B cell (primary cell): Measurements from ENCODE around the gene ZFP36L1. TPM values are rescaled to one million over a fixed set of nuclear protein-coding genes. Genes with fewer than 3 reads are reported as not detected.

ENCODE experiments used
- ATAC-seq: fragments of 200-7000 bp; cut with Tn5 transposase; one replicate; pipeline ENCODE4 v1.10.0; 2021; ENCODE audit warnings: low read depth, mild to moderate bottlenecking, moderate number of reproducible peaks, moderate library complexity
- CTCF ChIA-PET: fragments of 350-600 bp; sonication (Branson Sonifier 250); formaldehyde crosslinking; loops from one replicate; lab custom pipeline; 2021; ENCODE audit warnings: antibody characterized with exemption, inconsistent platforms; lab: Charles Lee
- POLR2A ChIA-PET: fragments of 350-600 bp; sonication (Branson Sonifier 250); formaldehyde crosslinking; loops from one replicate; lab custom pipeline; 2021; ENCODE audit warnings: antibody characterized with exemption; lab: Charles Lee
- DNase-seq: peaks from one replicate; pipeline ENCODE4 v3.0.0; 2013
- H2AFZ ChIP-seq: 2 replicates; pipeline ENCODE4 v1.6.1; 2012; ENCODE audit warnings: mild to moderate bottlenecking, low read depth, low read length; ENCODE audit not compliant: insufficient read depth, poor library complexity, severe bottlenecking
- H3K27ac ChIP-seq, 2 donors: 1 replicate in 1 of 2; 2 replicates in 1 of 2; pipeline ENCODE4 v1.5.1; 2012 to 2013; ENCODE audit warnings: low read length in 2 of 2, mild to moderate bottlenecking in 2 of 2, moderate library complexity in 1 of 2
- H3K27me3 ChIP-seq, 4 experiments: fragments of 200-600 bp in 1 of 4; sonication (generic) in 1 of 4; replicated peaks in 1 of 4; 1 replicate in 2 of 4; 2 replicates in 2 of 4; pipeline versions ENCODE4 v1.6.1 to v1.7.0; 2013 to 2016; ENCODE audit warnings: low read length in 3 of 4, mild to moderate bottlenecking in 2 of 4, mixed read lengths in 1 of 4, moderate library complexity in 1 of 4; ENCODE audit not compliant: insufficient read depth in 4 of 4, control insufficient read depth in 3 of 4; ENCODE audit errors: control extremely low read depth in 1 of 4
- H3K36me3 ChIP-seq, 2 experiments: replicated peaks in 1 of 2; 1 replicate in 1 of 2; 2 replicates in 1 of 2; pipeline versions ENCODE4 v1.6.1 to v1.7.1; 2013; ENCODE audit warnings: low read length in 1 of 2; ENCODE audit not compliant: insufficient read depth in 2 of 2, control insufficient read depth in 1 of 2; ENCODE audit errors: control extremely low read depth in 1 of 2, extremely low read depth in 1 of 2
- H3K4me1 ChIP-seq, 2 donors: fragments of 200-600 bp in 1 of 2; sonication (generic) in 1 of 2; 1 replicate in 1 of 2; 2 replicates in 1 of 2; pipeline versions ENCODE4 v1.5.1 to v1.6.1; 2013 to 2017; ENCODE audit warnings: low read length in 2 of 2; ENCODE audit not compliant: control insufficient read depth in 2 of 2, insufficient read depth in 2 of 2
- H3K4me2 ChIP-seq: replicated peaks from 2 replicates; pipeline ENCODE3; 2012; ENCODE audit warnings: mild to moderate bottlenecking, low read depth, low read length; ENCODE audit not compliant: poor library complexity, severe bottlenecking
- H3K4me3 ChIP-seq, 5 experiments: fragments of 200-600 bp in 1 of 5; sonication (generic) in 1 of 5; 1 replicate in 3 of 5; 2 replicates in 2 of 5; pipeline versions ENCODE4 v1.5.1 to v1.7.0; 2011 to 2016; ENCODE audit warnings: low read length in 4 of 5, mild to moderate bottlenecking in 4 of 5, low read depth in 2 of 5, control low read depth in 1 of 5, moderate library complexity in 1 of 5; ENCODE audit not compliant: insufficient read depth in 1 of 5; ENCODE audit errors: control extremely low read depth in 1 of 5, extremely low read depth in 1 of 5
- H3K79me2 ChIP-seq: fragments of 200-600 bp; sonication (generic); one replicate; pipeline ENCODE4 v1.6.0; 2016; ENCODE audit warnings: low read length; ENCODE audit not compliant: control insufficient read depth, insufficient read depth
- H3K9ac ChIP-seq: fragments of 200-600 bp; sonication (generic); 2 replicates; pipeline ENCODE4 v1.6.1; 2017; ENCODE audit warnings: mild to moderate bottlenecking, low read length, moderate library complexity
- H3K9me3 ChIP-seq, 3 donors: one replicate each; pipeline versions ENCODE4 v1.6.1 to v1.7.1; 2013; ENCODE audit warnings: low read length in 2 of 3; ENCODE audit not compliant: control insufficient read depth in 2 of 3, insufficient read depth in 1 of 3; ENCODE audit errors: control extremely low read depth in 1 of 3
- H4K20me1 ChIP-seq: 2 replicates; pipeline ENCODE4 v1.6.0; 2012; ENCODE audit warnings: mild to moderate bottlenecking, low read length; ENCODE audit not compliant: insufficient read depth, control insufficient read depth, poor library complexity, severe bottlenecking
- H3K27ac Mint-ChIP-seq: one replicate; pipeline ENCODE4 v1.8.0; 2021; ENCODE audit warnings: mixed read lengths
- H3K27me3 Mint-ChIP-seq: one replicate; pipeline ENCODE4 v1.8.0; 2021; ENCODE audit warnings: mixed read lengths
- H3K4me1 Mint-ChIP-seq: one replicate; pipeline ENCODE4 v1.8.0; 2021; ENCODE audit warnings: mixed read lengths
- H3K4me3 Mint-ChIP-seq: one replicate; pipeline ENCODE4 v1.8.0; 2021; ENCODE audit warnings: mixed read lengths
- H3K9me3 Mint-ChIP-seq: one replicate; pipeline ENCODE4 v1.8.0; 2022; ENCODE audit warnings: mixed read lengths; ENCODE audit not compliant: insufficient read depth
- EZH2 ChIP-seq: IDR thresholded peaks from 2 replicates; pipeline ENCODE4 v1.6.1; 2012; ENCODE audit warnings: borderline replicate concordance, low read depth, mild to moderate bottlenecking, moderate library complexity, low read length; ENCODE audit not compliant: insufficient read depth, poor library complexity, severe bottlenecking
- WGBS: methylation state at CpG from one replicate; pipeline ENCODE4 v1.1.5; 2013; ENCODE audit warnings: missing lambda C conversion rate; ENCODE audit not compliant: insufficient coverage; 5-methylcytosine and 5-hydroxymethylcytosine counted together
- intact Hi-C: fragments of 100-400 bp; cut with micrococcal nuclease; formaldehyde crosslinking; loops from one replicate; pipeline ENCODE4 v1.10.0; 2022
- polyA plus RNA-seq: library from polyadenylated mRNA; depleted of rRNA; stranded (reverse); fragments of >200 nt; gene quantifications from 2 replicates; pipeline ENCODE4 v1.2.3, GENCODE V29; 2012
- total RNA-seq, 2 donors: library from RNA; stranded (reverse); fragments of 120-200 nt in 1 of 2; gene quantifications; 1 replicate in 1 of 2; 2 replicates in 1 of 2; pipeline versions ENCODE4 v1.2.3 to v1.2.4, GENCODE V29; 2013 to 2022
- TF ChIP-seq, protein P1 (sequence below): fragments of 200-600 bp; IDR thresholded peaks from one replicate; pipeline ENCODE4 v1.8.0; 2022; ENCODE audit warnings: antibody characterized with exemption, mild to moderate bottlenecking

The ZFP36L1 gene
- total and polyA plus RNA-seq, 2 donors (not counting 1 experiment from before 2014, with no cell fraction given), result 572 to 983 TPM

DNA sequence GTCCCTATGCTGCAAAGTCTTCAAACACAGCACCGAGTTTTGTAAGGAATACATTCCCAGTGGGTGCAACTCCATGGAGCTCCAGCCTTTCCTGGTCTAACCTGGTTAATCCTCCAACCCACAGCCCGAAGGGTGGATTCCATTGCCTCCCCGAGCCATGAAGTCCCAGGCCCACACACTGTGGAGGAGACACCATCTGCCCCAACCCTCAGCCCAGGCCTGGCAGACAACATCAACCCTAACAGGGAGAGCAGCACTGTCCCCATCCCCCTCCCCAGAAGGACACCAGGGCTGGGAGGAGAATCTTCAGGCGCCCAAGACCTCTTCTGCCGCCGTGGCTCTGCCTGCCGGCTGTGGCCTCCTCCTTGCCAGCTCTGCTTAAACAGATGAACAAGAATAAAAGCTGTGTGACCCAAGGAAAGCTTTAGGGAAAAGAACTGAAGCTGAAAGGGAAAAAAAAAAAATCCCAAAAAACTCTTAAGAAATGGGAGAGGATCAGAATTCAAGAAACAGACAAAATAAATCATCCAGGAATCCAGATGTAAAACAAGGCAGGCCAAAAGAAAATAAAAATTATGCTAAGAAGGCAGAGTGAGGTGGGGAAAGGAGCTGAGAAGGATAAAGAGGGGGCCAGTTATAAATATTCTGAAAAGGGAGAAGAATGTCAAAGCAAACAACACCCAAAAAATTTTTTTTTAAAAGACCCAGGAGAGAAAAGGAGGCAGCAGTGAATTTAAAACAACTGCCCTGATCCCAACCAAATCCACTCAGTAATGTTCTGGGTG lies 16.0 kb upstream of the ZFP36L1 start:
- no peaks in the 10 kb centered on the region for H3K27me3 ChIP-seq
- H3K4me1 ChIP-seq, result peaks cover 79 to 88% of the 10 kb centered on the region in 2 donors
- CTCF ChIA-PET, result interaction anchor here (1.8 to 9.9 kb wide), 2 partner anchors 13 to 21 kb away, joined by 3 to 263 read pairs; partner anchors contain the start of gene ZFP36L1
- no peak for ATAC-seq
- intact Hi-C loops, result no loop called here
- DNase-seq, result no peak
- peak overlapping the region; percentile 1 for H3K4me2 ChIP-seq
- H3K27me3 Mint-ChIP-seq, result no peaks in the 10 kb centered on the region
- H3K36me3 ChIP-seq, result no peaks in the 10 kb centered on the region
- POLR2A ChIA-PET, result interaction anchor here (0.6 to 5.5 kb wide), 3 partner anchors 12 to 533 kb away, joined by 3 to 100 read pairs (median 9); no protein-coding TSS in a partner anchor
- no peak overlapping the region for H2AFZ ChIP-seq
- no peak overlapping the region for H3K4me3 Mint-ChIP-seq
- H3K9me3 ChIP-seq, result peaks cover 0 to 3% (median 0%) of the 10 kb centered on the region in 3 donors
- H3K27ac Mint-ChIP-seq, result peak overlapping the region; percentile 79
- H3K79me2 ChIP-seq, result peaks cover 80% of the 10 kb centered on the region
- 95% methylated on average over 3 of the region's 7 CpGs for WGBS
- no peaks in the 10 kb centered on the region for H4K20me1 ChIP-seq
- H3K4me1 Mint-ChIP-seq, result peaks cover 90% of the 10 kb centered on the region
- H3K9ac ChIP-seq, result no peak overlapping the region
- H3K9me3 Mint-ChIP-seq, result no peaks in the 10 kb centered on the region
- H3K27ac ChIP-seq, result peak overlapping the region in 1 of 2 donors; percentile 95
- no peak overlapping the region for H3K4me3 ChIP-seq
- TF ChIP-seq, protein P1, sequence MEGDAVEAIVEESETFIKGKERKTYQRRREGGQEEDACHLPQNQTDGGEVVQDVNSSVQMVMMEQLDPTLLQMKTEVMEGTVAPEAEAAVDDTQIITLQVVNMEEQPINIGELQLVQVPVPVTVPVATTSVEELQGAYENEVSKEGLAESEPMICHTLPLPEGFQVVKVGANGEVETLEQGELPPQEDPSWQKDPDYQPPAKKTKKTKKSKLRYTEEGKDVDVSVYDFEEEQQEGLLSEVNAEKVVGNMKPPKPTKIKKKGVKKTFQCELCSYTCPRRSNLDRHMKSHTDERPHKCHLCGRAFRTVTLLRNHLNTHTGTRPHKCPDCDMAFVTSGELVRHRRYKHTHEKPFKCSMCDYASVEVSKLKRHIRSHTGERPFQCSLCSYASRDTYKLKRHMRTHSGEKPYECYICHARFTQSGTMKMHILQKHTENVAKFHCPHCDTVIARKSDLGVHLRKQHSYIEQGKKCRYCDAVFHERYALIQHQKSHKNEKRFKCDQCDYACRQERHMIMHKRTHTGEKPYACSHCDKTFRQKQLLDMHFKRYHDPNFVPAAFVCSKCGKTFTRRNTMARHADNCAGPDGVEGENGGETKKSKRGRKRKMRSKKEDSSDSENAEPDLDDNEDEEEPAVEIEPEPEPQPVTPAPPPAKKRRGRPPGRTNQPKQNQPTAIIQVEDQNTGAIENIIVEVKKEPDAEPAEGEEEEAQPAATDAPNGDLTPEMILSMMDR, result no peak
- no peak for TF ChIP-seq EZH2

DNA sequence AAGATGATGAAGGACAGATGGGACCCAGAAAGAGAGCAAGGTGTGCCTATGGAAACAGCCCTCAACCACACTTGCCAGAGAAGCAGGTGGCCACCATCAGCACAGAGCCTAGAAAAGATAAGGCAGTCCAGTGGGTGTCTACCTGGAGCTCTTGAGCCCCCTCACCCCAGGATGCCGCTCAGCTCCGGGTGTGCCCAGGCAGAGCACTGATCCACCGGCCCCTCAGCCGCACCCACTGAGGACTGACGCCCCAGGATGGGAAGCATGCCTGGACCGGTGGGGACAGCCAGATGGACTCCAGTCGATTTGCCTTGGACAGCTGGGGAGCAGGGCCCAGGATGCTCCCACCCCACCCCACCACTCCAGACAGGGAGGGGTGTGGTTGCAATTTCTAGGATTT lies 15.1 kb upstream of the ZFP36L1 start:
- ATAC-seq, result no peak
- Histone ChIP-seq H2AFZ (no peak overlapping the region), H3K9ac (no peak overlapping the region), H3K4me1 (peaks cover 70 to 79% of the 10 kb centered on the region in 2 donors), H3K27me3 (no peaks in the 10 kb centered on the region), H3K36me3 (no peaks in the 10 kb centered on the region), H3K4me3 (peak overlapping the region in 1 of 5 experiments; percentile 54), H3K27ac (peak overlapping the region; percentile 95), H3K79me2 (peaks cover 79% of the 10 kb centered on the region), H4K20me1 (no peaks in the 10 kb centered on the region), H3K9me3 (peaks cover 0 to 3% (median 0%) of the 10 kb centered on the region in 3 donors), H3K4me2 (peak overlapping the region; percentile 77)
- no peaks in the 10 kb centered on the region for H3K9me3 Mint-ChIP-seq
- H3K4me3 Mint-ChIP-seq, result peak overlapping the region; percentile 74
- TF ChIP-seq, protein P1, result no peak
- no peak for TF ChIP-seq EZH2
- 100% methylated on average over 3 of the region's 7 CpGs for WGBS
- POLR2A ChIA-PET, result interaction anchor here (1.9 to 7.9 kb wide), 4 partner anchors 7 to 525 kb away, joined by 8 to 100 read pairs (median 76); partner anchors contain the start of gene ZFP36L1
- DNase-seq, result peak; percentile 7
- intact Hi-C loops, result no loop called here
- CTCF ChIA-PET, result interaction anchor here (1.1 to 4.2 kb wide), 4 partner anchors 12 to 524 kb away, joined by 5 to 36 read pairs (median 12); partner anchors contain the start of gene ZFP36L1
- peak overlapping the region; percentile 99 for H3K27ac Mint-ChIP-seq
- peaks cover 86% of the 10 kb centered on the region for H3K4me1 Mint-ChIP-seq
- H3K27me3 Mint-ChIP-seq, result no peaks in the 10 kb centered on the region
